ENCODE data around the gene APLP2. TPM values are rescaled to one million over a fixed set of nuclear protein-coding genes. Genes with fewer than 3 reads are reported as not detected.

The APLP2 gene
- total RNA-seq, 1 experiment from 2014 or later = 210 TPM

GRCh38 chr11:130183878-130184610, 114.3 kb downstream of the APLP2 start (continued):
- TF ChIP-seq SP1 (IDR thresholded peaks at IDR 0.05; ENCODE audit: low read depth) (no peak), FOSL1 (IDR thresholded peaks at IDR 0.05; ENCODE audit: low read depth) (no peak), POLR2AphosphoS5 (IDR thresholded peaks at IDR 0.05; ENCODE audit: low read depth, low read length) (no peak), EZH2phosphoT487 (IDR thresholded peaks at IDR 0.05; ENCODE audit: borderline replicate concordance) (no peak), EZH2 (IDR thresholded peaks at IDR 0.05) (no peak), MAX (IDR thresholded peaks at IDR 0.05) (no peak), ZFX (IDR thresholded peaks at IDR 0.05) (no peak)

- no TSS peak for BruUV-seq (replicated peaks)
- ATAC-seq (no peak), DNase-seq (ENCODE audit: low read depth, low spot score) (no peak)
- H4K20me1 ChIP-seq (ENCODE audit: insufficient read depth) = no peaks in the 10 kb centered on the region; the same call in 1 of the 2 replicates
- CTCF ChIA-PET = no interaction called here
- intact Hi-C loops (cut with micrococcal nuclease) = no loop called here
- no peak for TF ChIP-seq SP1 (IDR thresholded peaks at IDR 0.05; ENCODE audit: low read depth)
- no peak for TF ChIP-seq SIN3A (IDR thresholded peaks at IDR 0.05; ENCODE audit: low read depth)
- TF ChIP-seq SRF (IDR thresholded peaks at IDR 0.05; ENCODE audit: low read depth) = no peak
- no peak for TF ChIP-seq POLR2AphosphoS5 (IDR thresholded peaks at IDR 0.05; ENCODE audit: low read depth, low read length)
- no peak for TF ChIP-seq EGR1 (IDR thresholded peaks at IDR 0.05; ENCODE audit: low read depth)
- no peak for TF ChIP-seq CEBPB (IDR thresholded peaks at IDR 0.05; ENCODE audit: low read depth)
- H2AFZ ChIP-seq (ENCODE audit: low read depth, low read length, poor library complexity, severe bottlenecking) = no peak overlapping the region
- H3K9ac ChIP-seq (ENCODE audit: low read length) = no peak overlapping the region
- H3K79me2 ChIP-seq (ENCODE audit: insufficient read depth, low read length) = peaks cover 56% of the 10 kb centered on the region
- no peak overlapping the region for H3K4me3 ChIP-seq (replicated peaks in 1 of 2; ENCODE audit: low read depth in 1 of 2, low read length in 2 of 2)
- no peaks in the 10 kb centered on the region for H3K9me3 ChIP-seq (ENCODE audit: control insufficient read depth in 1 of 2, insufficient read depth in 1 of 2, low read depth in 1 of 2, low read length in 2 of 2)
- POLR2A ChIA-PET = no interaction called here
- peaks cover 0 to 2% of the 10 kb centered on the region in 2 experiments; a peak in 2 of 4 replicates for H3K4me1 ChIP-seq (ENCODE audit: control insufficient read depth in 1 of 2, insufficient read depth in 2 of 2, low read length in 2 of 2)
- no peaks in the 10 kb centered on the region for H3K9me2 ChIP-seq (ENCODE audit: insufficient read depth)
- H3K4me2 ChIP-seq (ENCODE audit: low read length) = no peak overlapping the region
- H3K36me3 ChIP-seq (ENCODE audit: control insufficient read depth in 1 of 2, insufficient read depth in 2 of 2, low read length in 2 of 2) = no peaks in the 10 kb centered on the region
- no peaks in the 10 kb centered on the region for H3K27me3 ChIP-seq (ENCODE audit: insufficient read depth, low read length)
- RAD21 ChIA-PET (ENCODE audit: low non-redundant PET in 1 of 2, low total read pairs in 2 of 2, uncharacterized antibody in 2 of 2, unreplicated experiment in 2 of 2) = no interaction called here
- H3K27ac ChIP-seq (ENCODE audit: low read depth, low read length) = no peak overlapping the region
Measured at GRCh38 chr11:130187096-130187495, 117.4 kb downstream of the APLP2 start.
